WTC11 (cell line): ENCODE data around the gene GABRG3.

Experiments used
- CREM ChIP-seq: sonication (generic); formaldehyde crosslinking; IDR thresholded peaks from 2 replicates; pipeline ENCODE4 v1.8.1; 2022; ENCODE audit warnings: mild to moderate bottlenecking, missing genetic modification reagents, moderate library complexity
- TF ChIP-seq, protein P1 (sequence below): fragments of 200-600 bp; IDR thresholded peaks from 2 replicates; pipeline ENCODE4 v1.8.0; 2022; ENCODE audit warnings: antibody characterized with exemption

DNA sequence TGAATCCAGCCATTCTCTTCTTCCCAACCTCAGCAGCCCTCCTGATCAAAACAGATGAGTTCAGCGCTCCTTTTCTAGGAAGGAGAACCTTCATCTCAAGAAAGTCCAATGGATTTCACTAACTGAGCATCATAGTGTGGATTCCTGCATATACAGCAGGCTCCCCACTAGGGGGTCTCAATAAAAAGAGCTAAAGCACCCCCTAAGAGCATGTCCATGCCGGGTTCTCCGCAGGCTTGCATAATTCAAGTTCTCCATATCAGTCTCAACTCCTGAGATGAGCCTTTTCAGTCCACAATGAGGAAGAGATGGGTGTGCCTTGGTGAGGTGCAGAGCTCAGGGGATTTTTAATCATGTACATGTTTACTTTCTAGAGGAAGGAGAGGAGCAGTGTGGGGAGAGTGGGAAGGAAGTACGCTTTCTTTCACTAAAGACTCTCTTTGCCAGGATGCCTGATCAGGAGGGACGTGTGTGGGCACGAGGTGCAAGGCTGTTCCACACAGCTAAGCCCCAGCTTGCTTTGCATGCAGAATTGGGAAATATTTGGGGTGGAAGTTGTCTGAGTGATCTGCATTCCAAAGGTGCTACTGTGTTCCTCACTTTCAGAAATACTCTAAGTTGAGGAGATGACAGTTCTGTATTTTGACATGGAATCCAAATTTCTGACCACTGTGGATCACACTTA is 564.6 kb downstream of the GABRG3 start:
- TF ChIP-seq, protein P1, sequence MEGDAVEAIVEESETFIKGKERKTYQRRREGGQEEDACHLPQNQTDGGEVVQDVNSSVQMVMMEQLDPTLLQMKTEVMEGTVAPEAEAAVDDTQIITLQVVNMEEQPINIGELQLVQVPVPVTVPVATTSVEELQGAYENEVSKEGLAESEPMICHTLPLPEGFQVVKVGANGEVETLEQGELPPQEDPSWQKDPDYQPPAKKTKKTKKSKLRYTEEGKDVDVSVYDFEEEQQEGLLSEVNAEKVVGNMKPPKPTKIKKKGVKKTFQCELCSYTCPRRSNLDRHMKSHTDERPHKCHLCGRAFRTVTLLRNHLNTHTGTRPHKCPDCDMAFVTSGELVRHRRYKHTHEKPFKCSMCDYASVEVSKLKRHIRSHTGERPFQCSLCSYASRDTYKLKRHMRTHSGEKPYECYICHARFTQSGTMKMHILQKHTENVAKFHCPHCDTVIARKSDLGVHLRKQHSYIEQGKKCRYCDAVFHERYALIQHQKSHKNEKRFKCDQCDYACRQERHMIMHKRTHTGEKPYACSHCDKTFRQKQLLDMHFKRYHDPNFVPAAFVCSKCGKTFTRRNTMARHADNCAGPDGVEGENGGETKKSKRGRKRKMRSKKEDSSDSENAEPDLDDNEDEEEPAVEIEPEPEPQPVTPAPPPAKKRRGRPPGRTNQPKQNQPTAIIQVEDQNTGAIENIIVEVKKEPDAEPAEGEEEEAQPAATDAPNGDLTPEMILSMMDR = no peak
- no peak for TF ChIP-seq CREM
